Mucosa of descending colon (tissue), 3 donors: ENCODE measurements around the gene PRM1. TPM values are rescaled to one million over a fixed set of nuclear protein-coding genes. Genes with fewer than 3 reads are reported as not detected.

Experiments
- ATAC-seq: fragments of 200-7000 bp; cut with Tn5 transposase; one replicate; pipeline ENCODE4 v1.9.1; 2020; ENCODE audit warnings: mild to moderate bottlenecking, moderate library complexity
- DNase-seq, 3 donors: peaks; one replicate each; pipeline ENCODE4 v3.0.0-alpha.2; 2020
- H3K36me3 ChIP-seq: fragments of 200-600 bp; one replicate; pipeline ENCODE4 v1.8.0; 2021; ENCODE audit warnings: low read depth, mild to moderate bottlenecking
- H3K4me1 ChIP-seq: fragments of 200-600 bp; one replicate; pipeline ENCODE4 v1.8.0; 2021; ENCODE audit warnings: low read depth, mild to moderate bottlenecking
- H3K4me3 ChIP-seq: fragments of 200-600 bp; one replicate; pipeline ENCODE4 v1.8.0; 2021; ENCODE audit warnings: mild to moderate bottlenecking
- H3K9me3 ChIP-seq: fragments of 200-600 bp; one replicate; pipeline ENCODE4 v1.8.0; 2021; ENCODE audit warnings: mild to moderate bottlenecking
- intact Hi-C, 2 donors: fragments of 100-400 bp; cut with DNase I in 1 of 2; cut with micrococcal nuclease in 1 of 2; formaldehyde crosslinking; loops; one replicate each; pipeline versions ENCODE4 v1.11.0 to v1.11.1; 2022; cut with DNase I, micrococcal nuclease
- total RNA-seq, 3 donors: library from RNA; stranded (reverse); fragmentation: NEBNext Ultra II Directional in 2 of 3; extraction: Animal tissue kit (Norgen Biotek cat#: 25700) in 2 of 3; gene quantifications; one replicate each; pipeline versions ENCODE4 v1.2.1 to v1.2.4, GENCODE V29; 2021 to 2023
- TF ChIP-seq, protein P1 (sequence below): fragments of 200-600 bp; IDR thresholded peaks from one replicate; pipeline ENCODE4 v1.8.0; 2022; ENCODE audit warnings: antibody characterized with exemption, mild to moderate bottlenecking
- donor health status: DM: no; HTN: no; CAD: no; lungs with moderate emphysema.
- donor health status: DM: no; HTN: no; CAD: no.
- donor health status: DM: no; HTN: yes; CAD: no.

Gene PRM1
- total RNA-seq, 3 donors from 2014 or later: not detected

DNA sequence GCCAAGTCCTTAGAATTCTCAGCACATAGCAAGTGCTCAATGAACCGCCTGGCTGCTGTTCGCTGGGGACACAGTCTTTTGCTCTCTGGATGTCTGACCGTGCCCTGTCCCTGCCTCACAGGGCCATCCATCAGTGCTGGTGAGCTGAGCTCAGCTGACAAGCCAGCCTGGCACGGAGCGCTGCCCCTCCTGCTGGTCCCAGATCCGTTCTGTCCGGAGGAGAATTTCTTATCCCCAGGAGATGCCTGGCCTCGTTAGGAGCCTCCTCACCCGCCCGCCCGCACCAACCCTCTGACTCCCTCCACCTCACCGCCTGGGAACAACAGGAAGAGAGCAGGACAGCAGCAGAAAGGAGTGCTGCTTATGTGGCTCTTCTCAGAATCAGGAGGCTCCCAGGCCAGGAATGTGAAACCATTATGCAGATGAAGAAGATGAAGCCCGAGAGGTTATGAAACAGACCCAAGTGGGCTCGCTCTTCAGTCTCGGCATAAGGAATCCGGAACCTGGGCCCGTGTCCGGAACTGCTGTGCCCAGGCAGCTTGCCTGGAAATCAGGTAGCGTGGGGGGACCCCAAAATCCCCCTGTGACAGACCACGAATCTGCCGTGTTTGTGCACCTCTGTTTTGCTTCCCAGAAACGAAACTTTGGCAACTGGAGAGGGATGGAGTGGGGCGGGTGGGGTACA lies 35.3 kb upstream of the PRM1 start:
- ATAC-seq: no peak
- TF ChIP-seq, protein P1, sequence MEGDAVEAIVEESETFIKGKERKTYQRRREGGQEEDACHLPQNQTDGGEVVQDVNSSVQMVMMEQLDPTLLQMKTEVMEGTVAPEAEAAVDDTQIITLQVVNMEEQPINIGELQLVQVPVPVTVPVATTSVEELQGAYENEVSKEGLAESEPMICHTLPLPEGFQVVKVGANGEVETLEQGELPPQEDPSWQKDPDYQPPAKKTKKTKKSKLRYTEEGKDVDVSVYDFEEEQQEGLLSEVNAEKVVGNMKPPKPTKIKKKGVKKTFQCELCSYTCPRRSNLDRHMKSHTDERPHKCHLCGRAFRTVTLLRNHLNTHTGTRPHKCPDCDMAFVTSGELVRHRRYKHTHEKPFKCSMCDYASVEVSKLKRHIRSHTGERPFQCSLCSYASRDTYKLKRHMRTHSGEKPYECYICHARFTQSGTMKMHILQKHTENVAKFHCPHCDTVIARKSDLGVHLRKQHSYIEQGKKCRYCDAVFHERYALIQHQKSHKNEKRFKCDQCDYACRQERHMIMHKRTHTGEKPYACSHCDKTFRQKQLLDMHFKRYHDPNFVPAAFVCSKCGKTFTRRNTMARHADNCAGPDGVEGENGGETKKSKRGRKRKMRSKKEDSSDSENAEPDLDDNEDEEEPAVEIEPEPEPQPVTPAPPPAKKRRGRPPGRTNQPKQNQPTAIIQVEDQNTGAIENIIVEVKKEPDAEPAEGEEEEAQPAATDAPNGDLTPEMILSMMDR: no peak
- Histone ChIP-seq H3K36me3 (no peaks in the 10 kb centered on the region), H3K4me3 (no peak overlapping the region), H3K9me3 (no peaks in the 10 kb centered on the region), H3K4me1 (peaks cover 5% of the 10 kb centered on the region)
- intact Hi-C loops: no loop called here
- no peak for DNase-seq

DNA sequence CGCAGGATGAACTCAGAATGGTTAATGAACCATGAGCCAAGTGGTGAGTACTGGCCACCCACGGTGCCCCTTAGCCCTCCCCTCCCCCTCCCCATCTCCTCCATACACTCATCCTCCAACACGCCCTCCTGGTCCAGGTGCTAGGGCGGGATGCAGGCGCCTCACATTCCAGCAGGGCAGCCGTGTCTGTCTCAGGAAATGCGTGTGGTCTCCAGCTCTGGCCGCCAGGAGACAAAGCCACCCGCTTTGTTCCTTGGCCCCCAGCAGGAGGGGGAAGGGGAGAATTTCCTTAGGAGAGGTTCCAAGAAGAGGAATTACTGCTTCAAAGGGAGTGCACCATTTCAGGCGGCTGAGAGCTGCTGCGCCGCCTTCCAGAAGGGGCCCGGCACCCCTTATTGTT lies 34.4 kb upstream of the PRM1 start:
- intact Hi-C loops: no loop called here
- Histone ChIP-seq H3K4me3 (no peak overlapping the region), H3K36me3 (no peaks in the 10 kb centered on the region), H3K4me1 (peaks cover 5% of the 10 kb centered on the region), H3K9me3 (no peaks in the 10 kb centered on the region)
- no peak for ATAC-seq
- TF ChIP-seq, protein P1: no peak
- DNase-seq: no peak

DNA sequence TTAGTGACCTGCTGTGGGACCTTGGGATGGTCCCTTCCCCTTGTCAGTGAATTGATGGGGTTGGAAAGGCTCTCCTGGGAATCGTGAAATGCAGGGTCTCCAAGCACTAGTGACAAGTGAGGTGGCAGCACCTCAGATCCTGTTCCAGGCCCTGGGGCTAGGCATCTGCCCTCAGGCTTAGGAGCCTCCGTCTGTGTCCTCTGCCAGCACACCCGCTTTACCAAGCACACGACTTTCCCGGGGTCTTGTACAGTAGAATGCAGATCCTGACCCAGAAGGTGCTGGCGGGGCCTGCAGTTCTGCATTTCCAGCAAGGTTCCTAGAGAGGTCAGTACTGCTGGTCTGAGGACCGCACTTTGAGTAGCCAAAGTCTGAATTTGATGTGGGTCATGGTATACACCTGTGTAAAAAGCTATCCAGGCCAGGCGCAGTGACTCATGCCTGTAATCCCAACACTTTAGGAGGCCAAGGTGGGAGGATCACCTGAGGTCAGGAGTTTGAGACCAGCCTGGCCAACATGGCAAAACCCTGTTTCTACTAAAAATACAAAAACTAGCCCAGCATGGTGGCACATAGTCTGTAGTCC lies 33.3 kb upstream of the PRM1 start:
- no peak overlapping the region for H3K4me3 ChIP-seq
- ATAC-seq (no peak), DNase-seq (no peak)
- H3K4me1 ChIP-seq: peaks cover 5% of the 10 kb centered on the region
- no peaks in the 10 kb centered on the region for H3K9me3 ChIP-seq
- H3K36me3 ChIP-seq: no peaks in the 10 kb centered on the region
- intact Hi-C loops: no loop called here
- TF ChIP-seq, protein P1: no peak

DNA sequence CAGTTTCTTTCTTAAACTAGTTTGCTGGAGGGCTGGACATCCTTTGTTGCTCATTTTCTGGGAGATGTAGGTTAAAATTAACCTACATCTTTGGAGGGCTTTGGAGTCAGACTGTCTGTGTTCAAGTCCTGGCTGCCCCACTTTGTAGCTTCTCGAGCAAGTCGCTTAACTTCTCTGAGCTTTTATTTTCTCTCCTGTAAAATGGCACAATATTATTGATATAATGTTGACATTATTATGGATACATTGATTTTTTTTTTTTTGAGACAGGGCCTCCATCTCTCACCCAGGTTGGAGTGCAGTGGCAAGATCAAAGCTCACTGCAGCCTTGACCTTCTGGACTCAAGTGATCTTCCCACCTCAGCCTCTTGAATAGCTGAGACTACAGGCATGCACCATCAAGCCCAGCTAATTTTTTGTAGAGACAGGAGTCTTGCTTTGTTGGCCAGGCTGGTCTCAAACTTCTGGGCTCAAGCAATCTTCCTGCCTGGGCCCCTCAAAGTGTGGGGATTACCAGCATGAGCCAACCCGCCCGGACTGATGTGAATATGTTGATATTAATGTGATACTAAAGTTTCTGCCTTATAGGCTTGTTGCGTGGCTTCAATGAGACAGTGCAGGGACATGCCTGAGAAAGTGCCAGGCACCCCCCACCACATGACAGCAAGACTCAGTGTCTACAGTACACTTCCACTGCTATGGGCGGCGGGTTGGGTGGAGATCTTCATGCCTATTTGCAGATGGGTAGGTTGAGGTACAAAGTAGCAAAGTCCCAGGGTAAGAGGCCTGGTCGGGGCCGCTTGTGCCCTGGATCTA lies 32.6 kb upstream of the PRM1 start:
- Histone ChIP-seq H3K9me3 (no peaks in the 10 kb centered on the region), H3K4me1 (peaks cover 5% of the 10 kb centered on the region), H3K36me3 (no peaks in the 10 kb centered on the region), H3K4me3 (no peak overlapping the region)
- intact Hi-C loops: no loop called here
- no peak for ATAC-seq
- DNase-seq: no peak
- TF ChIP-seq, protein P1: no peak

DNA sequence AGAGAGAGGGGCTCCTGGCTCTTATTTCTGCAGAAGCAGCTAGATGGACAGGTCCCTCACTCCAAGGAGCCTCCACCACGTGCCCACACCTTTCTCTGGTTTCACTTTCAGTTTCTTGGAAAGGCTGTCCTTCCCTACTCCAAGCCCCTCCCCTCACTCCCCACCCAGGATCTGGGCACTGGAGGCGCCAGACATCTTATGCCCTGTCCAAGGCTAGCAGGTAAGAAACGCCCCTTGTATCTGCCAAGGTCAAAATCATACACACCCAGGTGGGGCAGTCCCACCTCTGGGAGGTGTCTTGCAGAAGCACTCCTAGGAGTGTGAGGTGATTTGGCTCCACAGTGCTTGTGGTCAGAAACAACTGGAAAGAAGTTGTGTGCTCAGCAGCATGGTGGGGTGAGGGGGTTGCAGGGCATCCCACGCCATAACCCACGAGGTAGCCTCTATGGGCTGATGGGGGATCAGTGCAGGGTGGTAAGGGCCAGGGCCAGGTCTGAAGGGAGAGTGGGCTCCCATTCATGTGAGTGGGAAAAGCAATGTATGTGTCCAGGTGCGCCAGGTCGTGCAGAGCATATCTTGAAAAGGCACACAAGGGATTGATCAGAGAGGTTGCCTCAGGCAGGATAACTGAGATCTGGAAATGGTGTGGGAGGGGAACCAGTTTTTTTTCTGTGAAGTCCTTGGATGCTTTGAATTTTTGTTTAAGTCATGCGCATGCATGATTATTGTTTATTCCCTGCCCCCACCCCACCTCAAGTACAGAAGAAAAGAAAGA lies 31.8 kb upstream of the PRM1 start:
- ATAC-seq: peak; percentile 75
- TF ChIP-seq, protein P1: no peak
- intact Hi-C loops: no loop called here
- Histone ChIP-seq H3K9me3 (no peaks in the 10 kb centered on the region), H3K36me3 (no peaks in the 10 kb centered on the region), H3K4me3 (no peak overlapping the region), H3K4me1 (peaks cover 8% of the 10 kb centered on the region)
- peak; percentile 64 to 77 (median 76) for DNase-seq
